HCT116 (cell line): ENCODE measurements around the gene SMARCD2. TPM values are rescaled to one million over a fixed set of nuclear protein-coding genes. Genes with fewer than 3 reads are reported as not detected.

Experiments used
- ATAC-seq: fragments of 200-7000 bp; cut with Tn5 transposase; 2 replicates; pipeline ENCODE4 v1.9.1; 2020; ENCODE audit warnings: mild to moderate bottlenecking, moderate library complexity
- BruUV-seq: library from RNA; stranded (reverse); fragments of 400-500 nt; replicated peaks from 2 replicates; lab custom pipeline; 2021; lab: Mats Ljungman, UMichigan
- CTCF ChIA-PET: fragments of 300-600 bp; sonication (Branson Sonifier 250); formaldehyde crosslinking; loops from one replicate; lab custom pipeline; 2021; ENCODE audit warnings: antibody characterized with exemption; lab: Charles Lee
- POLR2A ChIA-PET: fragments of 300-600, 350-600 bp; sonication (Branson Sonifier 250); formaldehyde crosslinking; loops from one replicate; lab custom pipeline; 2021; ENCODE audit warnings: antibody characterized with exemption; lab: Charles Lee
- RAD21 ChIA-PET, 2 experiments: fragments of 300-600 bp; sonication (Branson Sonifier 250); formaldehyde crosslinking; loops; one replicate each; lab custom pipeline; 2023; ENCODE audit warnings: low total read pairs in 2 of 2; ENCODE audit not compliant: uncharacterized antibody in 2 of 2, unreplicated experiment in 2 of 2, low non-redundant PET in 1 of 2; lab: Charles Lee
- DNase-seq: peaks from one replicate; pipeline ENCODE4 v3.0.0-alpha.2; 2010; ENCODE audit warnings: low read depth, low spot score
- H2AFZ ChIP-seq: fragments of 200-600 bp; shearing (Covaris generic), sonication (generic); 2 replicates; pipeline ENCODE4 v1.6.1; 2017; ENCODE audit warnings: low read depth, mixed run types, mixed read lengths, antibody characterized with exemption, low read length; ENCODE audit not compliant: poor library complexity, severe bottlenecking
- H3K27ac ChIP-seq: 2 replicates; pipeline ENCODE4 v1.5.1; 2012; ENCODE audit warnings: low read depth, low read length
- H3K27me3 ChIP-seq: fragments of 200-600 bp; sonication (generic); 2 replicates; pipeline ENCODE4 v1.6.1; 2016; ENCODE audit warnings: mixed run types, low read length, mixed read lengths; ENCODE audit not compliant: insufficient read depth
- H3K36me3 ChIP-seq, 2 experiments: fragments of 200-500 bp in 1 of 2; fragments of 200-600 bp in 1 of 2; sonication (Bioruptor generic) in 1 of 2; sonication (generic) in 1 of 2; 2 replicates each; pipeline versions ENCODE4 v1.5.1 to v1.6.1; 2014 to 2016; ENCODE audit warnings: low read length in 2 of 2, inconsistent platforms in 1 of 2, mixed read lengths in 1 of 2, mixed run types in 1 of 2; ENCODE audit not compliant: insufficient read depth in 2 of 2, control insufficient read depth in 1 of 2
- H3K4me1 ChIP-seq, 2 experiments: fragments of 200-600 bp in 1 of 2; sonication (generic) in 1 of 2; 2 replicates each; pipeline versions ENCODE4 v1.5.1 to v1.6.1; 2012 to 2017; ENCODE audit warnings: low read length in 2 of 2, inconsistent platforms in 1 of 2, mild to moderate bottlenecking in 1 of 2, mixed read lengths in 1 of 2, mixed run types in 1 of 2, moderate library complexity in 1 of 2; ENCODE audit not compliant: insufficient read depth in 2 of 2, control insufficient read depth in 1 of 2
- H3K4me2 ChIP-seq: fragments of 200-600 bp; sonication (generic); 2 replicates; pipeline ENCODE4 v1.6.1; 2017; ENCODE audit warnings: mixed run types, low read length, mixed read lengths
- H3K4me3 ChIP-seq, 2 experiments: fragments of 200-600 bp in 1 of 2; sonication (generic) in 1 of 2; replicated peaks in 1 of 2; 2 replicates each; pipeline ENCODE4 v1.5.1; 2011 to 2016; ENCODE audit warnings: low read length in 2 of 2, control low read depth in 1 of 2, low read depth in 1 of 2, mild to moderate bottlenecking in 1 of 2, mixed read lengths in 1 of 2, mixed run types in 1 of 2
- H3K79me2 ChIP-seq: fragments of 200-600 bp; sonication (generic); 2 replicates; pipeline ENCODE4 v1.6.1; 2017; ENCODE audit warnings: mild to moderate bottlenecking, mixed run types, low read length, moderate library complexity, mixed read lengths; ENCODE audit not compliant: insufficient read depth
- H3K9ac ChIP-seq: fragments of 200-600 bp; sonication (generic); 2 replicates; pipeline ENCODE4 v1.6.1; 2016; ENCODE audit warnings: low read length, mixed read lengths
- H3K9me2 ChIP-seq: fragments of 200-600 bp; sonication (generic), shearing (Covaris generic); 2 replicates; pipeline ENCODE4 v1.6.1; 2017; ENCODE audit warnings: mixed run types, mild to moderate bottlenecking, moderate library complexity; ENCODE audit not compliant: insufficient read depth
- H3K9me3 ChIP-seq, 2 experiments: fragments of 200-500 bp in 1 of 2; fragments of 200-600 bp in 1 of 2; sonication (Bioruptor generic) in 1 of 2; sonication (generic) in 1 of 2; 2 replicates each; pipeline ENCODE4 v1.6.1; 2014 to 2017; ENCODE audit warnings: low read length in 2 of 2, mixed read lengths in 2 of 2, inconsistent platforms in 1 of 2, low read depth in 1 of 2, mild to moderate bottlenecking in 1 of 2, mixed run types in 1 of 2, moderate library complexity in 1 of 2; ENCODE audit not compliant: control insufficient read depth in 1 of 2, insufficient read depth in 1 of 2
- H4K20me1 ChIP-seq: fragments of 200-600 bp; sonication (generic), shearing (Covaris generic); 2 replicates; pipeline ENCODE4 v1.6.1; 2017; ENCODE audit warnings: mixed run types, mild to moderate bottlenecking, moderate library complexity; ENCODE audit not compliant: insufficient read depth
- ATF3 ChIP-seq: IDR thresholded peaks from 2 replicates; pipeline ENCODE4 v1.6.1; 2012
- CTCF ChIP-seq, 3 experiments: fragments of 200-600 bp in 1 of 3; sonication (generic) in 1 of 3; IDR thresholded peaks in 2 of 3; conservative IDR thresholded peaks in 1 of 3; 2 replicates each; pipeline ENCODE4 v1.5.1; 2012 to 2017; ENCODE audit warnings: low read depth in 2 of 3, low read length in 2 of 3, antibody characterized with exemption in 1 of 3, borderline replicate concordance in 1 of 3, control low read depth in 1 of 3, mild to moderate bottlenecking in 1 of 3, mixed read lengths in 1 of 3, mixed run types in 1 of 3, moderate library complexity in 1 of 3; ENCODE audit not compliant: insufficient read depth in 1 of 3
- EGR1 ChIP-seq: IDR thresholded peaks from 2 replicates; pipeline ENCODE4 v1.6.1; 2012; ENCODE audit warnings: low read depth
- ELF1 ChIP-seq: IDR thresholded peaks from 2 replicates; pipeline ENCODE4 v1.6.1; 2012; ENCODE audit warnings: low read depth, borderline replicate concordance
- EZH2 ChIP-seq: fragments of 200-600 bp; sonication (generic); IDR thresholded peaks from 2 replicates; pipeline ENCODE4 v1.6.1; 2017; ENCODE audit warnings: antibody characterized with exemption, mixed run types
- EZH2phosphoT487 ChIP-seq: fragments of 200-600 bp; IDR thresholded peaks from 2 replicates; pipeline ENCODE4 v1.6.1; 2018; ENCODE audit warnings: antibody characterized with exemption, borderline replicate concordance
- FOSL1 ChIP-seq: IDR thresholded peaks from 2 replicates; pipeline ENCODE4 v1.6.1; 2012; ENCODE audit warnings: low read depth
- MAX ChIP-seq: IDR thresholded peaks from 2 replicates; pipeline ENCODE4 v1.6.1; 2012
- POLR2A ChIP-seq: IDR thresholded peaks from 2 replicates; pipeline ENCODE4 v1.7.0; 2011; ENCODE audit warnings: borderline replicate concordance; ENCODE audit not compliant: insufficient read depth, insufficient read length; ENCODE audit errors: extremely low read depth
- POLR2AphosphoS5 ChIP-seq: IDR thresholded peaks from 2 replicates; pipeline ENCODE4 v1.6.1; 2011; ENCODE audit warnings: mild to moderate bottlenecking, low read depth, low read length, moderate library complexity
- RAD21 ChIP-seq: IDR thresholded peaks from 2 replicates; pipeline ENCODE4 v1.6.1; 2012; ENCODE audit warnings: low read depth, mild to moderate bottlenecking
- REST ChIP-seq: IDR thresholded peaks from 2 replicates; pipeline ENCODE4 v1.6.1; 2012; ENCODE audit warnings: low read depth
- SIN3A ChIP-seq: IDR thresholded peaks from 2 replicates; pipeline ENCODE4 v1.6.1; 2012; ENCODE audit warnings: low read depth
- SP1 ChIP-seq: IDR thresholded peaks from 2 replicates; pipeline ENCODE4 v1.6.1; 2012; ENCODE audit warnings: low read depth
- TCF7L2 ChIP-seq: IDR thresholded peaks from 2 replicates; pipeline ENCODE4 v1.7.0; 2011; ENCODE audit warnings: borderline replicate concordance, inconsistent platforms; ENCODE audit not compliant: insufficient read depth, insufficient read length; ENCODE audit errors: extremely low read depth
- YY1 ChIP-seq: IDR thresholded peaks from 2 replicates; pipeline ENCODE4 v1.6.1; 2011; ENCODE audit warnings: low read length, low read depth, moderate library complexity, mild to moderate bottlenecking; ENCODE audit not compliant: insufficient replicate concordance; ENCODE audit errors: extremely low read depth
- ZBTB33 ChIP-seq: IDR thresholded peaks from 2 replicates; pipeline ENCODE4 v1.6.1; 2011; ENCODE audit warnings: mild to moderate bottlenecking, low read length, moderate library complexity; ENCODE audit not compliant: insufficient replicate concordance; ENCODE audit errors: extremely low read depth
- ZNF274 ChIP-seq: fragments of 200-500 bp; sonication (Bioruptor generic); IDR thresholded peaks from 2 replicates; pipeline ENCODE4 v1.6.1; 2014; ENCODE audit warnings: mild to moderate bottlenecking, low read depth, low read length, inconsistent platforms
- intact Hi-C: fragments of 100-400 bp; cut with micrococcal nuclease; formaldehyde crosslinking; loops from 2 replicates; pipeline ENCODE4 v1.10.0; 2022
- total RNA-seq: library from RNA; stranded (reverse); gene quantifications from one replicate; pipeline ENCODE4 v1.2.1, GENCODE V29; 2021; ENCODE audit not compliant: unreplicated experiment

SMARCD2 gene
- total RNA-seq, 1 experiment from 2014 or later: 168 TPM

- no peak overlapping the region for H3K4me3 ChIP-seq
- no peaks in the 10 kb centered on the region for H3K9me3 ChIP-seq
- CTCF ChIA-PET: no interaction called here
- peaks cover 87 to 88% of the 10 kb centered on the region in 2 experiments for H3K36me3 ChIP-seq
- intact Hi-C loops: no loop called here
- H3K27me3 ChIP-seq: no peaks in the 10 kb centered on the region
- POLR2A ChIA-PET: no interaction called here
- RAD21 ChIA-PET: no interaction called here
- no peak overlapping the region for H3K4me2 ChIP-seq
- H3K4me1 ChIP-seq: no peaks in the 10 kb centered on the region
- H2AFZ ChIP-seq: no peak overlapping the region
- peaks cover 10% of the 10 kb centered on the region; the same call in 1 of the 2 replicates for H4K20me1 ChIP-seq
- no peak for ATAC-seq
- H3K27ac ChIP-seq: no peak overlapping the region
- no peak overlapping the region for H3K9ac ChIP-seq
- TF ChIP-seq YY1 (no peak), POLR2A (no peak), FOSL1 (no peak), ZNF274 (no peak), CTCF (IDR thresholded peaks at IDR 0.05 in 2 of 3, conservative IDR thresholded peaks at IDR 0.05 in 1 of 3; ENCODE audit: borderline replicate concordance in 1 of 3, insufficient read depth in 1 of 3, low read depth in 2 of 3, low read length in 2 of 3) (no peak), EGR1 (no peak), EZH2 (no peak), POLR2AphosphoS5 (no peak), ATF3 (no peak), SIN3A (no peak), REST (no peak), MAX (no peak), ELF1 (no peak), TCF7L2 (no peak), SP1 (no peak), EZH2phosphoT487 (no peak), RAD21 (no peak), ZBTB33 (no peak)
- H3K9me2 ChIP-seq: no peaks in the 10 kb centered on the region
- H3K79me2 ChIP-seq: peaks cover 87% of the 10 kb centered on the region
- no peak for DNase-seq
- no TSS peak for BruUV-seq
These were observed 41.7 kb downstream of the SMARCD2 start for GRCh38 chr17:63800783-63801182.
